NCI-H1694 (cell line): ENCODE data around the gene MTUS2.
A peak's percentile ranks its signal among the peaks of the same experiment; 100 is the strongest.
"Not testable (repeated sequence)": the region's sequence is repeated elsewhere in the genome, so short reads cannot be mapped to it uniquely, and the experiment has no call there.

Experiments
- DNase-seq: peaks from one replicate; lab custom pipeline; 2025; lab: John Stamatoyannopoulos, UW

Gene MTUS2

GRCh38 chr13:29319451-29319850 lies 499.3 kb downstream of the MTUS2 start:
- DNase-seq, result no peak

- DNase-seq, result no peak
Measured at GRCh38 chr13:29323954-29324353, 503.8 kb downstream of the MTUS2 start.

- DNase-seq, result no peak
Measured at GRCh38 chr13:29324601-29325000, 504.5 kb downstream of the MTUS2 start.

GRCh38 chr13:29328501-29328900 lies 508.4 kb downstream of the MTUS2 start:
- DNase-seq, result no peak

GRCh38 chr13:29336356-29336755 lies 516.2 kb downstream of the MTUS2 start:
- no peak for DNase-seq

- DNase-seq, result no peak
Measured at GRCh38 chr13:29339386-29340272, 519.5 kb downstream of the MTUS2 start.

GRCh38 chr13:29345860-29346582 lies 525.9 kb downstream of the MTUS2 start:
- DNase-seq, result not testable (repeated sequence)

- no peak for DNase-seq
Measured at GRCh38 chr13:29355029-29355428, 534.9 kb downstream of the MTUS2 start.

GRCh38 chr13:29359181-29359580 lies 539.0 kb downstream of the MTUS2 start:
- no peak for DNase-seq

GRCh38 chr13:29361716-29362115 lies 541.6 kb downstream of the MTUS2 start:
- DNase-seq, result no peak

- peak; percentile 59 for DNase-seq
Measured at GRCh38 chr13:29362849-29363604, 542.9 kb downstream of the MTUS2 start.

- DNase-seq, result peak; percentile 16
Measured at GRCh38 chr13:29369060-29369743, 549.1 kb downstream of the MTUS2 start.

- DNase-seq, result no peak
Measured at GRCh38 chr13:29379281-29379680, 559.1 kb downstream of the MTUS2 start.

GRCh38 chr13:29379865-29380264 lies 559.7 kb downstream of the MTUS2 start:
- no peak for DNase-seq

GRCh38 chr13:29382021-29382420 lies 561.9 kb downstream of the MTUS2 start:
- DNase-seq, result no peak

GRCh38 chr13:29383476-29383875 lies 563.3 kb downstream of the MTUS2 start:
- no peak for DNase-seq

- no peak for DNase-seq
Measured at GRCh38 chr13:29384466-29384865, 564.3 kb downstream of the MTUS2 start.

GRCh38 chr13:29384871-29385270 lies 564.7 kb downstream of the MTUS2 start:
- no peak for DNase-seq

GRCh38 chr13:29386246-29386645 lies 566.1 kb downstream of the MTUS2 start:
- no peak for DNase-seq

- not testable (repeated sequence) for DNase-seq
Measured at GRCh38 chr13:29390598-29390997, 570.5 kb downstream of the MTUS2 start.

- DNase-seq, result no peak
Measured at GRCh38 chr13:29396446-29396845, 576.3 kb downstream of the MTUS2 start.

- DNase-seq, result no peak
Measured at GRCh38 chr13:29397265-29397664, 577.1 kb downstream of the MTUS2 start.
